Caco-2 (cell line): ENCODE data around the gene IFITM5. TPM values are rescaled to one million over a fixed set of nuclear protein-coding genes. Genes with fewer than 3 reads are reported as not detected.

ENCODE experiments used
- BruUV-seq: library from RNA; stranded (reverse); fragments of 400-500 nt; replicated peaks from 2 replicates; lab custom pipeline; 2021; lab: Mats Ljungman, UMichigan
- CTCF ChIA-PET: fragments of 300-600 bp; sonication (Branson Sonifier 250); formaldehyde crosslinking; loops from one replicate; lab custom pipeline; 2022; ENCODE audit warnings: antibody characterized with exemption; lab: Charles Lee
- POLR2A ChIA-PET: fragments of 300-600 bp; sonication (Branson Sonifier 250); formaldehyde crosslinking; loops from one replicate; lab custom pipeline; 2022; ENCODE audit warnings: antibody characterized with exemption; lab: Charles Lee
- DNase-seq, 2 experiments: peaks; one replicate each; pipeline versions ENCODE4 v3.0.0 to v3.0.0-alpha.2; 2020 to 2022
- H3K27me3 ChIP-seq: replicated peaks from 2 replicates; pipeline ENCODE4 v1.6.0; 2011; ENCODE audit warnings: low read length; ENCODE audit not compliant: control insufficient read depth, insufficient read depth
- H3K36me3 ChIP-seq: 2 replicates; pipeline ENCODE4 v1.5.1; 2011; ENCODE audit warnings: low read length; ENCODE audit not compliant: control insufficient read depth, insufficient read depth
- H3K4me1 ChIP-seq: fragments of 250-450 bp; sonication (Bioruptor Pico); 2 replicates; pipeline ENCODE4 v1.5.1; 2020; ENCODE audit warnings: mild to moderate bottlenecking
- H3K4me3 ChIP-seq: 2 replicates; pipeline ENCODE4 v1.5.1; 2011; ENCODE audit warnings: low read depth, mild to moderate bottlenecking, control low read depth, low read length
- H3K9me3 ChIP-seq: fragments of 250-450 bp; sonication (Bioruptor Pico); 2 replicates; pipeline ENCODE4 v1.5.1; 2020; ENCODE audit warnings: mild to moderate bottlenecking, moderate library complexity
- H3K27ac Mint-ChIP-seq: one replicate; pipeline ENCODE4 v1.8.0; 2022; ENCODE audit warnings: mixed read lengths; ENCODE audit not compliant: unreplicated experiment
- H3K27me3 Mint-ChIP-seq: one replicate; pipeline ENCODE4 v1.8.0; 2022; ENCODE audit warnings: mixed read lengths; ENCODE audit not compliant: insufficient read depth, unreplicated experiment
- H3K36me3 Mint-ChIP-seq: one replicate; pipeline ENCODE4 v1.8.0; 2022; ENCODE audit warnings: mild to moderate bottlenecking, mixed read lengths; ENCODE audit not compliant: insufficient read depth, unreplicated experiment
- H3K4me1 Mint-ChIP-seq: one replicate; pipeline ENCODE4 v1.8.0; 2022; ENCODE audit warnings: low read depth, mixed read lengths; ENCODE audit not compliant: unreplicated experiment
- H3K4me3 Mint-ChIP-seq: one replicate; pipeline ENCODE4 v1.8.0; 2022; ENCODE audit warnings: mild to moderate bottlenecking, moderate library complexity, mixed read lengths; ENCODE audit not compliant: unreplicated experiment
- H3K9me3 Mint-ChIP-seq: one replicate; pipeline ENCODE4 v1.8.0; 2022; ENCODE audit warnings: mixed read lengths; ENCODE audit not compliant: unreplicated experiment
- intact Hi-C: fragments of 100-400 bp; cut with micrococcal nuclease; formaldehyde crosslinking; loops from one replicate; pipeline ENCODE4 v1.10.0; 2022; ENCODE audit not compliant: unreplicated experiment
- total RNA-seq: library from RNA; stranded (reverse); gene quantifications from 2 replicates; pipeline ENCODE4 v1.2.3, GENCODE V29; 2022
- TF ChIP-seq, protein P1 (sequence below), 2 experiments: fragments of 200-600 bp in 1 of 2; IDR thresholded peaks; 1 replicate in 1 of 2; 2 replicates in 1 of 2; pipeline versions ENCODE4 v1.5.1 to v1.8.0; 2011 to 2022; ENCODE audit warnings: antibody characterized with exemption in 1 of 2, control low read depth in 1 of 2, inconsistent platforms in 1 of 2, low read depth in 1 of 2, low read length in 1 of 2, mild to moderate bottlenecking in 1 of 2, moderate library complexity in 1 of 2; ENCODE audit not compliant: insufficient read depth in 1 of 2, severe bottlenecking in 1 of 2, unreplicated experiment in 1 of 2

The IFITM5 gene
- total RNA-seq, 1 experiment from 2014 or later = not detected

GRCh38 chr11:313787-314553, 14.6 kb upstream of the IFITM5 start, which contains the start of gene IFITM1:
IFITM1 (plus strand) TSS chr11:314040; CDS start chr11:314171, 131 bp downstream.
- H3K4me1 ChIP-seq = peaks cover 20% of the 10 kb centered on the region
- no peak within 1 kb of the TSS for H3K27ac Mint-ChIP-seq
- TF ChIP-seq, protein P1, sequence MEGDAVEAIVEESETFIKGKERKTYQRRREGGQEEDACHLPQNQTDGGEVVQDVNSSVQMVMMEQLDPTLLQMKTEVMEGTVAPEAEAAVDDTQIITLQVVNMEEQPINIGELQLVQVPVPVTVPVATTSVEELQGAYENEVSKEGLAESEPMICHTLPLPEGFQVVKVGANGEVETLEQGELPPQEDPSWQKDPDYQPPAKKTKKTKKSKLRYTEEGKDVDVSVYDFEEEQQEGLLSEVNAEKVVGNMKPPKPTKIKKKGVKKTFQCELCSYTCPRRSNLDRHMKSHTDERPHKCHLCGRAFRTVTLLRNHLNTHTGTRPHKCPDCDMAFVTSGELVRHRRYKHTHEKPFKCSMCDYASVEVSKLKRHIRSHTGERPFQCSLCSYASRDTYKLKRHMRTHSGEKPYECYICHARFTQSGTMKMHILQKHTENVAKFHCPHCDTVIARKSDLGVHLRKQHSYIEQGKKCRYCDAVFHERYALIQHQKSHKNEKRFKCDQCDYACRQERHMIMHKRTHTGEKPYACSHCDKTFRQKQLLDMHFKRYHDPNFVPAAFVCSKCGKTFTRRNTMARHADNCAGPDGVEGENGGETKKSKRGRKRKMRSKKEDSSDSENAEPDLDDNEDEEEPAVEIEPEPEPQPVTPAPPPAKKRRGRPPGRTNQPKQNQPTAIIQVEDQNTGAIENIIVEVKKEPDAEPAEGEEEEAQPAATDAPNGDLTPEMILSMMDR (IDR thresholded peaks at IDR 0.05; ENCODE audit: insufficient read depth in 1 of 2, low read depth in 1 of 2, low read length in 1 of 2, severe bottlenecking in 1 of 2, unreplicated experiment in 1 of 2) = no peak
- no peaks in the 10 kb centered on the region for H3K36me3 ChIP-seq
- H3K4me1 Mint-ChIP-seq = peaks cover 12% of the 10 kb centered on the region
- no peaks in the 10 kb centered on the region for H3K36me3 Mint-ChIP-seq
- peak in 1 of 2 experiments; percentile 38 for DNase-seq
- BruUV-seq = TSS peak; percentile 41
- no peaks in the 10 kb centered on the region for H3K9me3 Mint-ChIP-seq
- ChIA-PET CTCF (interaction anchor here (1.2 kb wide), 1 partner anchor 15 kb away, joined by 3 read pairs; no protein-coding TSS in a partner anchor), POLR2A (no interaction called here)
- H3K9me3 ChIP-seq = no peaks in the 10 kb centered on the region
- H3K4me3 Mint-ChIP-seq = peak within 1 kb of the TSS; percentile 44
- no peaks in the 10 kb centered on the region for H3K27me3 ChIP-seq
- no peak within 1 kb of the TSS for H3K4me3 ChIP-seq
- no peaks in the 10 kb centered on the region for H3K27me3 Mint-ChIP-seq
- intact Hi-C loops = no loop called here

GRCh38 chr11:313304-313786, 14.0 kb upstream of the IFITM5 start:
- no peak overlapping the region for H3K27ac Mint-ChIP-seq

More at GRCh38 chr11:313304-313786, 14.0 kb upstream of the IFITM5 start:
- TF ChIP-seq, protein P1 (IDR thresholded peaks at IDR 0.05; ENCODE audit: insufficient read depth in 1 of 2, low read depth in 1 of 2, low read length in 1 of 2, severe bottlenecking in 1 of 2, unreplicated experiment in 1 of 2) = no peak
- peaks cover 21% of the 10 kb centered on the region for H3K4me1 ChIP-seq
- no peaks in the 10 kb centered on the region for H3K9me3 Mint-ChIP-seq
- no peaks in the 10 kb centered on the region for H3K27me3 ChIP-seq
- no peak for DNase-seq
- H3K4me1 Mint-ChIP-seq = peaks cover 13% of the 10 kb centered on the region
- H3K36me3 ChIP-seq = no peaks in the 10 kb centered on the region
- BruUV-seq = no TSS peak
- no peaks in the 10 kb centered on the region for H3K9me3 ChIP-seq
- no peak overlapping the region for H3K4me3 Mint-ChIP-seq
- H3K27me3 Mint-ChIP-seq = no peaks in the 10 kb centered on the region
- CTCF ChIA-PET = interaction anchor here (1.2 kb wide), 1 partner anchor 16 kb away, joined by 3 read pairs; no protein-coding TSS in a partner anchor
- no peaks in the 10 kb centered on the region for H3K36me3 Mint-ChIP-seq
- intact Hi-C loops = no loop called here
- POLR2A ChIA-PET = no interaction called here
- H3K4me3 ChIP-seq = no peak overlapping the region
